Stimulated activated CD4-positive, alpha-beta T cell treated with anti-CD3 and anti-CD28 coated beads, Interleukin-15, amount 100 ng/mL, for 24 hours (primary cell): ENCODE results near the gene ABCB1.
"Not testable (repeated sequence)": the region's sequence is repeated elsewhere in the genome, so short reads cannot be mapped to it uniquely, and the experiment has no call there.

ENCODE experiments used
- DNase-seq: peaks from one replicate; pipeline ENCODE4 v3.0.0-alpha.2; 2020

Gene ABCB1

DNA sequence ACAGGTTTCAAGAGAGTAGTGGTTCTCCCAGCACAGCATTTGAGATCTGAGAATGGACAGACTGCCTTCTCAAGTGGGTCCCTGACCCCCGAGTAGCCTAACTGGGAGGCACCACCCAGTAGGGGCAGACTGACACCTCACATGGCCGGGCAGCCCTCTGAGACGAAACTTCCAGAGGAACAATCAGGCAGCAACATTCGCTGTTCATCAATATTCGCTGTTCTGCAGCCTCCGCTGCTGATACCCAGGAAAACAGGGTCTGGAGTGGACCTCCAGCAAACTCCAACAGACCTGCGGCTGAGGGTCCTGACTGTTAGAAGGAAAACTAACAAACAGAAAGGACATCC, 135.2 kb downstream of the ABCB1 start:
- DNase-seq, result not testable (repeated sequence)

DNA sequence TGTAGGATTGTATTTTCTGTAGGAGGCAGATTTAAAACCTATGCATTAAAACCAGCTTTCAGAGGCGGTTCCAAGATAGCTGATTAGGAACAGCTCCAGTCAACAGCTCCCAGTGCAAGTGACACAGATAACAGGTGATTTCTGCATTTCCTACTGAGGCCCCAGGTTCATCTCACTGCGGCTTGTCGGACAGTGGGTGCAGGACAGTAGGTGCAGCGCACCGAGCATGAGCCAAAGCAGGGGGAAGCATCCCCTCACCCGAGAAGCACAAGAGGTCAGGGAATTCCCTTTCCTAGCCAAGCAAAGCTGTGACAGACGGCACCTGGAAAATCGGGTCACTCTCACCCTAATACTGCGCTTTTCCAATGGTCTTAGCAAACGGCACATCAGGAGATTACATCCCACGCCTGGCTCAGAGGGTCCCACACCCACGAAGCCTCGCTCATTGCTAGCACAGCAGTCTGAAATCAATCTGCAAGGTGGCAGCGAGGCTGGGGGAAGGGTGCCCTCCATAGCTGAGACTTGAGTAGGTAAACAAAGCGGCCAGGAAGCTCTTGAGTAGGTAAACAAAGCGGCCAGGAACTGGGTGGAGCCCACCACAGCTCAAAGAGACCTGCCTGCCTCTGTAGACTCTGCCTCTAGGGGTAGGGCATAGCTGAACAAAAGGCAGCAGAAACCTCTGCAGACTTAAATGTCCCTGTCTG, 135.7 kb downstream of the ABCB1 start:
- DNase-seq, result not testable (repeated sequence)

DNA sequence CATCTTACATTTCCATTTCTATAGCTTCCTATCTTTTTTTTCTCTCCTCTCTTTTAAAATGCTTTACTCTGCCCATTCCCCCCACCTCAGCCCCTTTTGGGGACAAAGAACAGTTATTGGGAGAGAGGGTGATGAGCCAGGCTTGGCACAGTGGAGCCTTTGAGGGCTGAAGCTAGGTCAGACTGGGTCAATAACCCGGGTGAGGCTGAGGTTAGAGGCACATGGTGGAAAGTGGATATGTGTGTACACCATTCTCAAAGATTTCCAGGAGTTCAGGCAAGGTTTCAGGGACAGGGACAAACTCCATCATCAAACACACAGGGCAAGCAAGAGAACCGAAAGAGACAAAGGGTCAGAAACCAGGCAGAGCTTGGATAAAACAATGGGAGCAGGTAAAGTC, 136.7 kb downstream of the ABCB1 start:
- no peak for DNase-seq

DNA sequence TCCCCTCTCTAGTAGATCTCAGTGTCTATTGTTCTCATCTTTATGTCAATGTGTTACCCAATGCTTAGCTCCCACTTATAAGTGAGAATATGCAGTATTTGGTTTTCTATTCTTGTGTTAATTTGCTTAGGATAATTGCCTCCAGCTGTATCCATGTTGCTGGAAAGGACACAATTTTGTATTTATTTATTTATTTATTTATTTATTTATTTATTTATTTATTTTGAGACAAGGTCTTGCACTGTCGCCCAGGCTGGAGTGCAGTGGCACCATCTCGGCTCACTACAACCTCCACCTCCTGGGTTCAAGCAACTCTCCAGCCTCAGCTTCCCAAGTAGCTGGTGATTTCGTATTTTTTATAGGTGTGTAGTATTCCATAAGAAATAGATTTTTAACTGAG, 140.2 kb downstream of the ABCB1 start:
- DNase-seq, result not testable (repeated sequence)

DNA sequence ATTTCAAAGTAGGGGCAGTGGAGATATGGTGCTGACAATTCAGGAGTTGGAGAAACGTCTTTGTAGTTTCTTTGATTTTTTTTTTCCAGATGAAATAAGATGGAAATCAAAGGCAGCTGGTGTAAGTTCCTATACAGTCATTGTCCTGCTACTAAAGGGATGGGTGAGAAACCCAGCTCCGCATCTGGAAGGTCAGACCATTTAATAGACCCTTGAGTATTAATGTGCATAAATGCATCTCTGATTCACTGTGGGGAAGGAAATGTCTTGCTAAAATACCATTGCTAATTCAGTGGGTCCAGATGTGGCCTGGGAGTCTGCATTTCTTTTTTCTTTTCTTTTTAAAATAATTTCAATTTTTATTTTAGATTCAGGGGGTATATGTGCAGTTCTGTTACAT, 140.7 kb downstream of the ABCB1 start:
- DNase-seq, result no peak

DNA sequence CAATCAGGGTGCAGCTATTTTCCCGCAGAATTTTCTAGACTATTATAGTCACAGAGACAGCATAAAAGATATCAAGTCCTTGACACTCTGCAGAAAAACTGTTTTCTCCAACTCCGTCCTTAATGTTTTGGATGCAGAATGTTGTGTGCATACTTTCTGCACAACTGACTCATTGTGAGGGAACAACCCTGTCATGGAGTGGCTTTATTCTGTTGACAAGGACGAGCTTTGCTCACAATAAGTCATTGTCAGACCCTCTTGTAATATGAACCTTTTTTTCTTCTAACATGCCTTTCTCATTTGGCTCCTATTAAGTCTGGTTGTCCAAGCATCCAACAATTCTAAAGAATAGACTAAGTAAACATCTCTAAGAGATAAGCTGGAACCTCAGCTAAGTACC, 142.5 kb downstream of the ABCB1 start:
- DNase-seq, result no peak

DNA sequence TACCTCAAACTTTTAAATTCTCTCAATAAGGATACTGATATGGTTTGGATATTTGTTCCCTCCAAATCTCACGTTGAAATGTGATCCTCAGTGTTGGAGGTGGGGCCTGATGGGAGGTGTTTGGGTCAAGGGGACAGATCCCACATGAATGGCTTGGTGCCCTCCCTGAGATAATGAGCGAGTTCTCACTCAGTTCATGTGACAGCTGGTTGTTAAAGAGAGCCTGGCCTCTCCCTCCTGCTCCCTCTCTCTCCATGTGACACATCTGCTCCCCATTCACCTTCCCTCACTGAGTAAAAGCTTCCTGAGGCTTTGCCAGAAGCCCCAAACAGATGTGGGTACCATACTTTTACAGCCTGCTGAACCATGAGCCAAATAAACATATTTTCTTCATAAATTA, 144.4 kb downstream of the ABCB1 start:
- no peak for DNase-seq
